Mucosa of descending colon (tissue), 3 donors: Measurements from ENCODE around the gene INTS12. TPM values are rescaled to one million over a fixed set of nuclear protein-coding genes. Genes with fewer than 3 reads are reported as not detected.

Experiments used
- ATAC-seq: fragments of 200-7000 bp; cut with Tn5 transposase; one replicate; pipeline ENCODE4 v1.9.1; 2020; ENCODE audit warnings: mild to moderate bottlenecking, moderate library complexity
- DNase-seq, 3 donors: peaks; one replicate each; pipeline ENCODE4 v3.0.0-alpha.2; 2020
- H3K36me3 ChIP-seq: fragments of 200-600 bp; one replicate; pipeline ENCODE4 v1.8.0; 2021; ENCODE audit warnings: low read depth, mild to moderate bottlenecking
- H3K4me1 ChIP-seq: fragments of 200-600 bp; one replicate; pipeline ENCODE4 v1.8.0; 2021; ENCODE audit warnings: low read depth, mild to moderate bottlenecking
- H3K4me3 ChIP-seq: fragments of 200-600 bp; one replicate; pipeline ENCODE4 v1.8.0; 2021; ENCODE audit warnings: mild to moderate bottlenecking
- H3K9me3 ChIP-seq: fragments of 200-600 bp; one replicate; pipeline ENCODE4 v1.8.0; 2021; ENCODE audit warnings: mild to moderate bottlenecking
- intact Hi-C, 2 donors: fragments of 100-400 bp; cut with DNase I in 1 of 2; cut with micrococcal nuclease in 1 of 2; formaldehyde crosslinking; loops; one replicate each; pipeline versions ENCODE4 v1.11.0 to v1.11.1; 2022; cut with DNase I, micrococcal nuclease
- total RNA-seq, 3 donors: library from RNA; stranded (reverse); fragmentation: NEBNext Ultra II Directional in 2 of 3; extraction: Animal tissue kit (Norgen Biotek cat#: 25700) in 2 of 3; gene quantifications; one replicate each; pipeline versions ENCODE4 v1.2.1 to v1.2.4, GENCODE V29; 2021 to 2023
- TF ChIP-seq, protein P1 (sequence below): fragments of 200-600 bp; IDR thresholded peaks from one replicate; pipeline ENCODE4 v1.8.0; 2022; ENCODE audit warnings: antibody characterized with exemption, mild to moderate bottlenecking
- donor health status: DM: no; HTN: no; CAD: no; lungs with moderate emphysema.
- donor health status: DM: no; HTN: no; CAD: no.
- donor health status: DM: no; HTN: yes; CAD: no.

The INTS12 gene
- total RNA-seq, 3 donors from 2014 or later: 15.9 to 18.7 (median 17.1) TPM

DNA sequence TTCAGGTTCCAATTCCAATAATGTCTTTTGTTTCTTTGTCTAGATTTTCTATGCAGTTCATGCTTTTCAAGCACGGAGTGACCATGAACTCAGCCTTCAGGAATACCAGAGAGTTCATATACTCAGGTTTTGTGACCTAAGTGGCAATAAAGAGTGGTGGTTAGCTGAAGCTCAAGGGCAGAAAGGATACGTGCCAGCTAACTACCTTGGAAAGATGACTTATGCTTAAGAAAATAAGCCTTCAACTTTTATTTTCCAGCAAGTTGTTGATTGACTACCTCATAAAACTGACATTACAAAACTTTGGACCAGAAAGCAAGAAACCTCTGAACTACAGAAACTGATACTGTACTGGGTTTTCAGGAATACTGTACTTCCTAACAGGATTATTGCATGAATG, 30.8 kb downstream of the INTS12 start:
- H3K4me3 ChIP-seq: no peak overlapping the region
- intact Hi-C loops: no loop called here
- H3K36me3 ChIP-seq: no peaks in the 10 kb centered on the region
- no peaks in the 10 kb centered on the region for H3K9me3 ChIP-seq
- TF ChIP-seq, protein P1, sequence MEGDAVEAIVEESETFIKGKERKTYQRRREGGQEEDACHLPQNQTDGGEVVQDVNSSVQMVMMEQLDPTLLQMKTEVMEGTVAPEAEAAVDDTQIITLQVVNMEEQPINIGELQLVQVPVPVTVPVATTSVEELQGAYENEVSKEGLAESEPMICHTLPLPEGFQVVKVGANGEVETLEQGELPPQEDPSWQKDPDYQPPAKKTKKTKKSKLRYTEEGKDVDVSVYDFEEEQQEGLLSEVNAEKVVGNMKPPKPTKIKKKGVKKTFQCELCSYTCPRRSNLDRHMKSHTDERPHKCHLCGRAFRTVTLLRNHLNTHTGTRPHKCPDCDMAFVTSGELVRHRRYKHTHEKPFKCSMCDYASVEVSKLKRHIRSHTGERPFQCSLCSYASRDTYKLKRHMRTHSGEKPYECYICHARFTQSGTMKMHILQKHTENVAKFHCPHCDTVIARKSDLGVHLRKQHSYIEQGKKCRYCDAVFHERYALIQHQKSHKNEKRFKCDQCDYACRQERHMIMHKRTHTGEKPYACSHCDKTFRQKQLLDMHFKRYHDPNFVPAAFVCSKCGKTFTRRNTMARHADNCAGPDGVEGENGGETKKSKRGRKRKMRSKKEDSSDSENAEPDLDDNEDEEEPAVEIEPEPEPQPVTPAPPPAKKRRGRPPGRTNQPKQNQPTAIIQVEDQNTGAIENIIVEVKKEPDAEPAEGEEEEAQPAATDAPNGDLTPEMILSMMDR: no peak
- peak; percentile 87 for ATAC-seq
- peak in 1 of 3 donors; percentile 40 for DNase-seq
- no peaks in the 10 kb centered on the region for H3K4me1 ChIP-seq

DNA sequence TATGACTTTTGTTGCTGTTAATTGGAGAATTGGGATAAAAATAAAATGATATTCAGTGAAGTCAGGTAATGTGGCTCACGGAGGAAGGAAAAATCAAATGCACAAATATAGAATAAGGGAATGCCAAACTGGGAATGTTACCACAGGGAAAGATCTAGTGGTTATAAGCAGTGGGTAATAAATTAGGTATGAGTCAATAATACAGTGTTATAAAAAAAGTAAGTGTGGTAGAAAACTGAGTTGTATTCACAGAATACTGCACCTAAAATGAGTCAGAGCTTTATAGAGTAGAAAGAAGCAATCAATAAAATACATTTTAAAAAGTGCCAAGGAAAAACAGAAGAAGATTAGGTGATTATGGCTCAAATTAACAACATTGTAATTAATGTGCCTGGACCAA, 34.5 kb downstream of the INTS12 start:
- intact Hi-C loops: no loop called here
- Histone ChIP-seq H3K36me3 (no peaks in the 10 kb centered on the region), H3K4me1 (no peaks in the 10 kb centered on the region), H3K9me3 (no peaks in the 10 kb centered on the region), H3K4me3 (no peak overlapping the region)
- TF ChIP-seq, protein P1: no peak
- no peak for DNase-seq
- ATAC-seq: no peak

DNA sequence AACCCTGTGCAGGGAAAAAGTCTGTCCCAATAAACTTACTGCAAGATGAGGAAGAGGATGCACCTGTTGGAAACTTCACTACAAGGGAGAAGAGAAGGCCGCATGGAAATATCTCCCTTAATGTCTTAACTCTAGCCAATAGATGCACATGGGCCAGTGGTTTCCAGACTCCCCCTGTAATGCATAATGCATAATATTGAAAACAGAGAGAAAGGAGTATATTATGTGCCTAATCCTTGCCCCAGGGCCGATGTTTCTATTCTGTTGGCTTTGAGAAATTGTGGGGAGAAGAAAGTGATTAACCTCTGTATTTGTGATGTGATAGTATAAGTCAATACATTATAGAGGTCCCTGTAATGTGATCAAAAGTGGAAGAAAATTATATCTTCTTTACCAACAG, 37.2 kb downstream of the INTS12 start:
- DNase-seq (no peak), ATAC-seq (no peak)
- Histone ChIP-seq H3K36me3 (no peaks in the 10 kb centered on the region), H3K4me3 (no peak overlapping the region), H3K9me3 (no peaks in the 10 kb centered on the region), H3K4me1 (no peaks in the 10 kb centered on the region)
- TF ChIP-seq, protein P1: no peak
- intact Hi-C loops: no loop called here

DNA sequence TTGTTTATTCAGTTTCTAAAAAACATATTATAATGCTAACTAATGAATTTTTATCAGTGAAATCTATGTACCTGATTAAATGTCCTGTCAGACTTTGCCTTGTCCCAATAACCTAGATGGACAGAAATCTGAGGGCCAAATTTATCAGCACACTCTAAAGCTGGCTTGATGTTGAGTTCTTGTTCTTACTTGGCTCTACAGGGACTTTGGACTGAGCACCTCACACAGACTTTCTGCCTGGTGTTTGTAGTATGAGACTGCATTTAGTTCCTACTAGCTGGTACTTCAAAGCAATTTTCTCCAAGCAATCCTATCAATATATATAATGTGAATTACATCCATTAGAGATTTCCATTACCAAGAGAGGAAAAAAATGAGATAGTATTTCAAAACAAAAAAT, 37.8 kb downstream of the INTS12 start:
- no peaks in the 10 kb centered on the region for H3K36me3 ChIP-seq
- no peaks in the 10 kb centered on the region for H3K4me1 ChIP-seq
- DNase-seq (no peak), ATAC-seq (peak; percentile 56)
- TF ChIP-seq, protein P1: no peak
- intact Hi-C loops: no loop called here
- no peaks in the 10 kb centered on the region for H3K9me3 ChIP-seq
- no peak overlapping the region for H3K4me3 ChIP-seq

GRCh38 chr4:105666693-105667092, 41.8 kb downstream of the INTS12 start:
- peak; percentile 65 for ATAC-seq
- H3K36me3 ChIP-seq: no peaks in the 10 kb centered on the region
- H3K9me3 ChIP-seq: no peaks in the 10 kb centered on the region
- H3K4me3 ChIP-seq: no peak overlapping the region
- DNase-seq: no peak
- TF ChIP-seq, protein P1: no peak
- H3K4me1 ChIP-seq: no peaks in the 10 kb centered on the region
- intact Hi-C loops: no loop called here
